ENCODE data around the gene ZSCAN10.
A peak's percentile ranks its signal among the peaks of the same experiment; 100 is the strongest.

The ZSCAN10 gene

GRCh38 chr16:3051009-3051408 lies 48.1 kb downstream of the ZSCAN10 start:
- peak overlapping the region; percentile 68 for H3K27ac Mint-ChIP-seq
- H3K9me3 Mint-ChIP-seq = no peaks in the 10 kb centered on the region
- H3K27me3 Mint-ChIP-seq (ENCODE audit: low read depth) = peaks cover 7% of the 10 kb centered on the region
- H3K4me3 Mint-ChIP-seq = peak overlapping the region; percentile 56
- H3K4me1 Mint-ChIP-seq (ENCODE audit: low read depth) = peaks cover 57% of the 10 kb centered on the region
- peaks cover 54% of the 10 kb centered on the region for H3K36me3 Mint-ChIP-seq (ENCODE audit: low read depth)
- no peak for DNase-seq (ENCODE audit: low spot score)

GRCh38 chr16:3050487-3050886 lies 48.6 kb downstream of the ZSCAN10 start:
- H3K4me1 Mint-ChIP-seq (ENCODE audit: low read depth) = peaks cover 53% of the 10 kb centered on the region
- H3K27me3 Mint-ChIP-seq (ENCODE audit: low read depth) = peaks cover 7% of the 10 kb centered on the region
- H3K27ac Mint-ChIP-seq = peak overlapping the region; percentile 68
- DNase-seq (ENCODE audit: low spot score) = no peak
- peaks cover 51% of the 10 kb centered on the region for H3K36me3 Mint-ChIP-seq (ENCODE audit: low read depth)
- no peaks in the 10 kb centered on the region for H3K9me3 Mint-ChIP-seq
- peak overlapping the region; percentile 56 for H3K4me3 Mint-ChIP-seq

GRCh38 chr16:3049921-3050481 lies 49.1 kb downstream of the ZSCAN10 start:
- Mint-ChIP-seq H3K27me3 (ENCODE audit: low read depth) (peaks cover 12% of the 10 kb centered on the region), H3K4me1 (ENCODE audit: low read depth) (peaks cover 52% of the 10 kb centered on the region), H3K4me3 (peak overlapping the region; percentile 56), H3K27ac (peak overlapping the region; percentile 68), H3K36me3 (ENCODE audit: low read depth) (peaks cover 49% of the 10 kb centered on the region), H3K9me3 (no peaks in the 10 kb centered on the region)
- no peak for DNase-seq (ENCODE audit: low spot score)

GRCh38 chr16:3047387-3047720 lies 51.7 kb downstream of the ZSCAN10 start:
- peaks cover 34% of the 10 kb centered on the region for H3K36me3 Mint-ChIP-seq (ENCODE audit: low read depth)
- peak overlapping the region; percentile 77 for H3K4me3 Mint-ChIP-seq
- no peaks in the 10 kb centered on the region for H3K9me3 Mint-ChIP-seq
- peaks cover 30% of the 10 kb centered on the region for H3K27me3 Mint-ChIP-seq (ENCODE audit: low read depth)
- peak overlapping the region; percentile 83 for H3K27ac Mint-ChIP-seq
- DNase-seq (ENCODE audit: low spot score) = no peak
- H3K4me1 Mint-ChIP-seq (ENCODE audit: low read depth) = peaks cover 40% of the 10 kb centered on the region

- peaks cover 30% of the 10 kb centered on the region for H3K27me3 Mint-ChIP-seq (ENCODE audit: low read depth)
- peak overlapping the region; percentile 77 for H3K4me3 Mint-ChIP-seq
- peaks cover 36% of the 10 kb centered on the region for H3K4me1 Mint-ChIP-seq (ENCODE audit: low read depth)
- peak overlapping the region; percentile 83 for H3K27ac Mint-ChIP-seq
- H3K9me3 Mint-ChIP-seq = no peaks in the 10 kb centered on the region
- H3K36me3 Mint-ChIP-seq (ENCODE audit: low read depth) = peaks cover 30% of the 10 kb centered on the region
- DNase-seq (ENCODE audit: low spot score) = no peak
Observed at GRCh38 chr16:3046641-3047386, 52.3 kb downstream of the ZSCAN10 start.

- Mint-ChIP-seq H3K27me3 (ENCODE audit: low read depth) (peaks cover 34% of the 10 kb centered on the region), H3K4me1 (ENCODE audit: low read depth) (peaks cover 29% of the 10 kb centered on the region)
- no peak for DNase-seq (ENCODE audit: low spot score)
Observed at GRCh38 chr16:3045758-3046640, 53.1 kb downstream of the ZSCAN10 start, which contains the start of gene MMP25. MMP25 (plus strand) TSS chr16:3046561; CDS start chr16:3046918, 357 bp downstream.

GRCh38 chr16:3044708-3045107 lies 54.4 kb downstream of the ZSCAN10 start:
- Mint-ChIP-seq H3K9me3 (no peaks in the 10 kb centered on the region), H3K27me3 (ENCODE audit: low read depth) (peaks cover 43% of the 10 kb centered on the region), H3K4me1 (ENCODE audit: low read depth) (peaks cover 22% of the 10 kb centered on the region), H3K4me3 (peak overlapping the region; percentile 89), H3K27ac (peak overlapping the region; percentile 77), H3K36me3 (ENCODE audit: low read depth) (peaks cover 13% of the 10 kb centered on the region)
- no peak for DNase-seq (ENCODE audit: low spot score)

More at GRCh38 chr16:3045758-3046640, 53.1 kb downstream of the ZSCAN10 start, which contains the start of gene MMP25:
- Mint-ChIP-seq H3K4me3 (peak within 1 kb of the TSS; percentile 89), H3K27ac (peak within 1 kb of the TSS; percentile 83), H3K9me3 (no peaks in the 10 kb centered on the region), H3K36me3 (ENCODE audit: low read depth) (peaks cover 23% of the 10 kb centered on the region)

- Mint-ChIP-seq H3K36me3 (ENCODE audit: low read depth) (peaks cover 4% of the 10 kb centered on the region), H3K9me3 (no peaks in the 10 kb centered on the region), H3K4me1 (ENCODE audit: low read depth) (peaks cover 8% of the 10 kb centered on the region), H3K27me3 (ENCODE audit: low read depth) (peaks cover 62% of the 10 kb centered on the region), H3K27ac (no peak overlapping the region), H3K4me3 (no peak overlapping the region)
- no peak for DNase-seq (ENCODE audit: low spot score)
Observed at GRCh38 chr16:3042376-3042775, 56.7 kb downstream of the ZSCAN10 start.

- no peaks in the 10 kb centered on the region for H3K4me1 Mint-ChIP-seq (ENCODE audit: low read depth)
- peaks cover 70% of the 10 kb centered on the region for H3K27me3 Mint-ChIP-seq (ENCODE audit: low read depth)
- no peak for DNase-seq (ENCODE audit: low spot score)
Observed at GRCh38 chr16:3038896-3039295, 60.2 kb downstream of the ZSCAN10 start.

More at GRCh38 chr16:3038896-3039295, 60.2 kb downstream of the ZSCAN10 start:
- Mint-ChIP-seq H3K9me3 (no peaks in the 10 kb centered on the region), H3K36me3 (ENCODE audit: low read depth) (peaks cover 1% of the 10 kb centered on the region), H3K27ac (no peak overlapping the region), H3K4me3 (no peak overlapping the region)

Measured in T-helper 2 cell treated with Interferon-gamma antibody and Interleukin-4, amounts not matched to agents 5 μg/mL and 100 μg/mL, for 36 hours (primary cell).